ENCODE results near the gene IL10. TPM values are rescaled to one million over a fixed set of nuclear protein-coding genes. Genes with fewer than 3 reads are reported as not detected.

IL10 gene
- total RNA-seq, result 1 to 10 TPM in 1 of 6 experiments, under 1 TPM in 3, not detected in 2; 0.26 to 2.2 (median 0.63) TPM
- long read RNA-seq, result 0 reads

- WGBS (ENCODE audit: insufficient coverage, low coverage, low lambda C conversion rate, missing lambda C conversion rate), result 67% methylated on average over 7 of the region's 8 CpGs
- peak; percentile 52 to 55 (median 54) for ATAC-seq
- Histone ChIP-seq H3K27me3 (no peaks in the 10 kb centered on the region), H3K36me3 (no peaks in the 10 kb centered on the region), H3K27ac (no peak within 1 kb of the TSS), H3K9me3 (no peaks in the 10 kb centered on the region), H3K4me3 (no peak within 1 kb of the TSS), H3K4me1 (no peaks in the 10 kb centered on the region)
- no peak for DNase-seq
- intact Hi-C loops (cut with DNase I), result no loop called here
- TF ChIP-seq POLR2A (IDR thresholded peaks at IDR 0.05), result no peak
- TF ChIP-seq CTCF (IDR thresholded peaks at IDR 0.05), result no peak
These were observed at the start of gene IL10 for GRCh38 chr1:206772243-206772937. Gene IL10 (minus strand): TSS chr1:206772494. CDS start chr1:206772435, 59 bp downstream.

- Histone ChIP-seq H3K9me3 (no peaks in the 10 kb centered on the region), H3K36me3 (no peaks in the 10 kb centered on the region), H3K27me3 (no peaks in the 10 kb centered on the region), H3K4me3 (no peak overlapping the region), H3K4me1 (no peaks in the 10 kb centered on the region), H3K27ac (no peak overlapping the region)
- 23% methylated on average over 1 of the region's 4 CpGs for WGBS (ENCODE audit: insufficient coverage, low coverage, low lambda C conversion rate, missing lambda C conversion rate)
- TF ChIP-seq POLR2A (IDR thresholded peaks at IDR 0.05) (no peak), CTCF (IDR thresholded peaks at IDR 0.05) (no peak)
- ATAC-seq, result no peak
- intact Hi-C loops (cut with DNase I), result no loop called here
- DNase-seq, result no peak
These were observed 49.2 kb upstream of the IL10 start for GRCh38 chr1:206821493-206821892.

GRCh38 chr1:206816390-206817287 is 44.3 kb upstream of the IL10 start:
- Histone ChIP-seq H3K4me3 (no peak overlapping the region), H3K27me3 (no peaks in the 10 kb centered on the region), H3K36me3 (no peaks in the 10 kb centered on the region), H3K4me1 (no peaks in the 10 kb centered on the region), H3K27ac (no peak overlapping the region), H3K9me3 (peaks cover 0 to 3% (median 0%) of the 10 kb centered on the region in 4 donors)
- TF ChIP-seq POLR2A (IDR thresholded peaks at IDR 0.05) (no peak), CTCF (IDR thresholded peaks at IDR 0.05) (no peak)
- WGBS (ENCODE audit: insufficient coverage, low coverage, low lambda C conversion rate, missing lambda C conversion rate), result 55% methylated on average over 4 of the region's 4 CpGs
- DNase-seq (no peak), ATAC-seq (peak in 3 of 4 donors; percentile 21 to 45 (median 29))
- intact Hi-C loops (cut with DNase I), result no loop called here

GRCh38 chr1:206814716-206815341 is 42.5 kb upstream of the IL10 start:
- intact Hi-C loops (cut with DNase I), result no loop called here
- no peaks in the 10 kb centered on the region for H3K27me3 ChIP-seq
- H3K4me1 ChIP-seq, result no peaks in the 10 kb centered on the region
- no peak overlapping the region for H3K27ac ChIP-seq
- no peak overlapping the region for H3K4me3 ChIP-seq
- TF ChIP-seq POLR2A (IDR thresholded peaks at IDR 0.05), result no peak
- TF ChIP-seq CTCF (IDR thresholded peaks at IDR 0.05), result no peak
- ATAC-seq (peak; percentile 59 to 81 (median 68)), DNase-seq (no peak)
- H3K36me3 ChIP-seq, result no peaks in the 10 kb centered on the region
- 50% methylated on average over 2 of the region's 2 CpGs for WGBS (ENCODE audit: insufficient coverage, low coverage, low lambda C conversion rate, missing lambda C conversion rate)
- peaks cover 0 to 3% (median 0%) of the 10 kb centered on the region in 4 donors for H3K9me3 ChIP-seq

All from right lobe of liver (tissue), 6 donors.